Measurements from ENCODE around the gene DBP.

DBP gene

GRCh38 chr19:48614436-48615230 is 22.5 kb downstream of the DBP start, which contains the start of gene FAM83E (continued):
- TF ChIP-seq ZNF664 (tag by site-specific recombination; IDR thresholded peaks at IDR 0.05) = no peak
- no peak for TF ChIP-seq ZNF169 (tag by site-specific recombination; IDR thresholded peaks at IDR 0.05)
- TF ChIP-seq ZNF184 (tag by site-specific recombination; IDR thresholded peaks at IDR 0.05) = no peak
- no peak for TF ChIP-seq ZNF23 (tag by site-specific recombination; IDR thresholded peaks at IDR 0.05; ENCODE audit: borderline replicate concordance)
- no peak; the same call in 1 of the 2 replicates for TF ChIP-seq MZF1 (tag by site-specific recombination; IDR thresholded peaks at IDR 0.05; ENCODE audit: borderline replicate concordance)
- no peak for TF ChIP-seq ZNF658 (tag by site-specific recombination; IDR thresholded peaks at IDR 0.05)
- no peak for TF ChIP-seq ZNF416 (tag by site-specific recombination; IDR thresholded peaks at IDR 0.05)
- TF ChIP-seq ZNF558 (tag by site-specific recombination; IDR thresholded peaks at IDR 0.05) = no peak
- TF ChIP-seq ZNF645 (tag by site-specific recombination; IDR thresholded peaks at IDR 0.05) = no peak
- no peak for TF ChIP-seq ZNF677 (tag by site-specific recombination; IDR thresholded peaks at IDR 0.05)
- no peak for TF ChIP-seq ZNF529 (tag by site-specific recombination; IDR thresholded peaks at IDR 0.05; ENCODE audit: insufficient replicate concordance)
- TF ChIP-seq ZBTB1 (tag by site-specific recombination; IDR thresholded peaks at IDR 0.05) = no peak
- no peak for TF ChIP-seq ZNF391 (tag by site-specific recombination; IDR thresholded peaks at IDR 0.05; ENCODE audit: borderline replicate concordance, low read depth)
- TF ChIP-seq ZNF138 (tag by site-specific recombination; IDR thresholded peaks at IDR 0.05; ENCODE audit: borderline replicate concordance) = no peak
- no peak for TF ChIP-seq ZNF530 (tag by site-specific recombination; IDR thresholded peaks at IDR 0.05; ENCODE audit: low read depth)
- TF ChIP-seq EGR2 (tag by site-specific recombination; IDR thresholded peaks at IDR 0.05; ENCODE audit: low read depth) = peak; percentile 51
- no peak for TF ChIP-seq PBX3 (CRISPR knock-in tag; IDR thresholded peaks at IDR 0.05)
- TF ChIP-seq ZNF174 (tag by site-specific recombination; IDR thresholded peaks at IDR 0.05) = no peak
- TF ChIP-seq YY2 (tag by site-specific recombination; IDR thresholded peaks at IDR 0.05) = peak; percentile 46; the same call in 1 of the 2 replicates
- TF ChIP-seq ZNF16 (tag by site-specific recombination; IDR thresholded peaks at IDR 0.05; ENCODE audit: low read depth) = no peak
- TF ChIP-seq ZNF776 (tag by site-specific recombination; IDR thresholded peaks at IDR 0.05; ENCODE audit: borderline replicate concordance) = no peak
- no peak for TF ChIP-seq ZNF248 (tag by site-specific recombination; IDR thresholded peaks at IDR 0.05)
- TF ChIP-seq ZNF514 (tag by site-specific recombination; IDR thresholded peaks at IDR 0.05) = no peak
- TF ChIP-seq ZFP41 (tag by site-specific recombination; IDR thresholded peaks at IDR 0.05; ENCODE audit: borderline replicate concordance) = no peak
- no peak for TF ChIP-seq ZNF121 (tag by site-specific recombination; IDR thresholded peaks at IDR 0.05)
- no peak for TF ChIP-seq ZNF639 (tag by site-specific recombination; IDR thresholded peaks at IDR 0.05)
- TF ChIP-seq ZNF707 (tag by site-specific recombination; IDR thresholded peaks at IDR 0.05) = no peak
- 0 out of 2 replicates have a peak, but pooled peaks have one; percentile 41 for TF ChIP-seq ZNF24 (tag by site-specific recombination; IDR thresholded peaks at IDR 0.05)
- no peak for TF ChIP-seq ZNF571 (tag by site-specific recombination; IDR thresholded peaks at IDR 0.05)
- no peak for TF ChIP-seq ZNF354C (tag by site-specific recombination; IDR thresholded peaks at IDR 0.05; ENCODE audit: borderline replicate concordance, low read depth)
- no peak for TF ChIP-seq ZNF596 (tag by site-specific recombination; IDR thresholded peaks at IDR 0.05)
- TF ChIP-seq ZNF670 (tag by site-specific recombination; IDR thresholded peaks at IDR 0.05; ENCODE audit: low read depth) = no peak
- TF ChIP-seq ZNF324 (tag by site-specific recombination; IDR thresholded peaks at IDR 0.05) = no peak
- TF ChIP-seq ZNF350 (tag by site-specific recombination; IDR thresholded peaks at IDR 0.05) = no peak
- peak; percentile 85; the same call in 1 of the 2 replicates for TF ChIP-seq HIC1 (tag by site-specific recombination; IDR thresholded peaks at IDR 0.05)
- peak; percentile 41; the same call in 1 of the 2 replicates for TF ChIP-seq BCL11A (tag by site-specific recombination; IDR thresholded peaks at IDR 0.05; ENCODE audit: low read depth)
